ENCODE results near the gene CD8B. TPM values are rescaled to one million over a fixed set of nuclear protein-coding genes. Genes with fewer than 3 reads are reported as not detected.

Gene CD8B
- total RNA-seq, 1 experiment from 2014 or later: 0.47 TPM

GRCh38 chr2:86794861-86795260, 66.8 kb downstream of the CD8B start:
- no peak overlapping the region for H3K4me2 ChIP-seq (ENCODE audit: low read length)
- H2AFZ ChIP-seq (ENCODE audit: low read depth, low read length, poor library complexity, severe bottlenecking): no peak overlapping the region
- ChIA-PET RAD21 (ENCODE audit: low non-redundant PET in 1 of 2, low total read pairs in 2 of 2, uncharacterized antibody in 2 of 2, unreplicated experiment in 2 of 2) (no interaction called here), POLR2A (no interaction called here), CTCF (no interaction called here)
- H4K20me1 ChIP-seq (ENCODE audit: insufficient read depth): no peaks in the 10 kb centered on the region
- H3K27me3 ChIP-seq (ENCODE audit: insufficient read depth, low read length): no peaks in the 10 kb centered on the region
- peaks cover 7 to 10% of the 10 kb centered on the region in 2 experiments; a peak in 2 of 4 replicates for H3K9me3 ChIP-seq (ENCODE audit: control insufficient read depth in 1 of 2, insufficient read depth in 1 of 2, low read depth in 1 of 2, low read length in 2 of 2)
- no peak overlapping the region for H3K4me3 ChIP-seq (replicated peaks in 1 of 2; ENCODE audit: low read depth in 1 of 2, low read length in 2 of 2)
- H3K36me3 ChIP-seq (ENCODE audit: control insufficient read depth in 1 of 2, insufficient read depth in 2 of 2, low read length in 2 of 2): no peaks in the 10 kb centered on the region
- no peaks in the 10 kb centered on the region for H3K9me2 ChIP-seq (ENCODE audit: insufficient read depth)
- no peak overlapping the region for H3K9ac ChIP-seq (ENCODE audit: low read length)
- H3K79me2 ChIP-seq (ENCODE audit: insufficient read depth, low read length): no peaks in the 10 kb centered on the region
- H3K27ac ChIP-seq (ENCODE audit: low read depth, low read length): no peak overlapping the region
- no TSS peak for BruUV-seq (replicated peaks)
- DNase-seq (ENCODE audit: low read depth, low spot score) (no peak), ATAC-seq (no peak)
- TF ChIP-seq REST (IDR thresholded peaks at IDR 0.05; ENCODE audit: low read depth) (no peak), ELF1 (IDR thresholded peaks at IDR 0.05; ENCODE audit: borderline replicate concordance, low read depth) (no peak), EZH2 (IDR thresholded peaks at IDR 0.05) (no peak), SIN3A (IDR thresholded peaks at IDR 0.05; ENCODE audit: low read depth) (no peak), TCF7L2 (IDR thresholded peaks at IDR 0.05; ENCODE audit: borderline replicate concordance, extremely low read depth, insufficient read depth, insufficient read length) (no peak), ZNF274 (IDR thresholded peaks at IDR 0.05; ENCODE audit: low read depth, low read length) (no peak), CTCF (IDR thresholded peaks at IDR 0.05 in 2 of 3, conservative IDR thresholded peaks at IDR 0.05 in 1 of 3; ENCODE audit: borderline replicate concordance in 1 of 3, insufficient read depth in 1 of 3, low read depth in 2 of 3, low read length in 2 of 3) (no peak), SP1 (IDR thresholded peaks at IDR 0.05; ENCODE audit: low read depth) (no peak)
- TF ChIP-seq, protein P1, sequence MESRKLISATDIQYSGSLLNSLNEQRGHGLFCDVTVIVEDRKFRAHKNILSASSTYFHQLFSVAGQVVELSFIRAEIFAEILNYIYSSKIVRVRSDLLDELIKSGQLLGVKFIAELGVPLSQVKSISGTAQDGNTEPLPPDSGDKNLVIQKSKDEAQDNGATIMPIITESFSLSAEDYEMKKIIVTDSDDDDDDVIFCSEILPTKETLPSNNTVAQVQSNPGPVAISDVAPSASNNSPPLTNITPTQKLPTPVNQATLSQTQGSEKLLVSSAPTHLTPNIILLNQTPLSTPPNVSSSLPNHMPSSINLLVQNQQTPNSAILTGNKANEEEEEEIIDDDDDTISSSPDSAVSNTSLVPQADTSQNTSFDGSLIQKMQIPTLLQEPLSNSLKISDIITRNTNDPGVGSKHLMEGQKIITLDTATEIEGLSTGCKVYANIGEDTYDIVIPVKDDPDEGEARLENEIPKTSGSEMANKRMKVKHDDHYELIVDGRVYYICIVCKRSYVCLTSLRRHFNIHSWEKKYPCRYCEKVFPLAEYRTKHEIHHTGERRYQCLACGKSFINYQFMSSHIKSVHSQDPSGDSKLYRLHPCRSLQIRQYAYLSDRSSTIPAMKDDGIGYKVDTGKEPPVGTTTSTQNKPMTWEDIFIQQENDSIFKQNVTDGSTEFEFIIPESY (IDR thresholded peaks at IDR 0.05; ENCODE audit: extremely low read depth, insufficient replicate concordance, low read length): no peak
- H3K4me1 ChIP-seq (ENCODE audit: control insufficient read depth in 1 of 2, insufficient read depth in 2 of 2, low read length in 2 of 2): no peaks in the 10 kb centered on the region
- intact Hi-C loops (cut with micrococcal nuclease): no loop called here
